Esophagus squamous epithelium (tissue), 4 donors: ENCODE measurements around the gene CABS1.

Experiments
- CTCF ChIP-seq, 6 experiments: fragments of 450-650 bp in 4 of 6; fragments of 200-600 bp in 2 of 6; sonication (generic) in 2 of 6; IDR thresholded peaks; one replicate each; pipeline ENCODE4 v1.5.1; 2016 to 2019; ENCODE audit warnings: antibody characterized with exemption in 6 of 6, mild to moderate bottlenecking in 4 of 6, moderate library complexity in 4 of 6
- POLR2A ChIP-seq, 4 donors: fragments of 450-650 bp; IDR thresholded peaks; one replicate each; pipeline ENCODE4 v1.6.1; 2017; ENCODE audit warnings: antibody characterized with exemption in 4 of 4, mild to moderate bottlenecking in 4 of 4, moderate library complexity in 3 of 4

DNA sequence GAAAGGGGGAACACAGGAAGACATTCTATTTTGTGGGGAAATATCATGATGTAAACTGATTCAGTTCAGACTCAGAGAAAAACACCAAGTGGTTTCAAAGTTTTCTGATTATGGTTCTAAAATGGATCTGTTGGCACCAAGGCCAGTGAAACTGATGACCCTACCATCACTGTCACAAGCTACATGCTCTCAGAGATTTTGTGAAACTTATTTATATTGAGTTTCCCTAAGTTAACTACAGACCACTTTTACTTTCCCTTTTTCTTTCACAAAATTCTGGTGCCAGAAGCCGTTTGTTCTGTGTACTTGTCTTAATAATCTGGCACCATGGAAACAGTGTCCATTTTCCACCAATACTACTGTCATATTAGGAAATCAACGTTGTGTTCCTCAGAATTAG, 43.4 kb upstream of the CABS1 start:
- TF ChIP-seq CTCF (IDR thresholded peaks at IDR 0.05) = no peak
- no peak for TF ChIP-seq POLR2A (IDR thresholded peaks at IDR 0.05)
